GM12865 (cell line): ENCODE results near the gene APP.

Source experiments
- DNase-seq: peaks from one replicate; pipeline ENCODE4 v3.0.0; 2010; ENCODE audit warnings: low read depth
- H3K4me3 ChIP-seq: 2 replicates; pipeline ENCODE4 v1.5.1; 2011; ENCODE audit warnings: mild to moderate bottlenecking, low read depth, low read length, control low read depth
- CTCF ChIP-seq: IDR thresholded peaks from 2 replicates; pipeline ENCODE4 v1.5.1; 2011; ENCODE audit warnings: low read length, control low read depth, low read depth, inconsistent platforms; ENCODE audit not compliant: insufficient read depth; ENCODE audit errors: missing control alignments

The APP gene

GRCh38 chr21:26050857-26051256, 119.7 kb downstream of the APP start:
- no peak for DNase-seq
- H3K4me3 ChIP-seq: no peak overlapping the region
- no peak for TF ChIP-seq CTCF

GRCh38 chr21:26049803-26050202, 120.8 kb downstream of the APP start:
- no peak for DNase-seq
- TF ChIP-seq CTCF: no peak
- no peak overlapping the region for H3K4me3 ChIP-seq

GRCh38 chr21:26047279-26047967, 123.1 kb downstream of the APP start:
- no peak for DNase-seq
- H3K4me3 ChIP-seq: no peak overlapping the region
- no peak for TF ChIP-seq CTCF

GRCh38 chr21:26043891-26044290, 126.7 kb downstream of the APP start:
- TF ChIP-seq CTCF: no peak
- no peak for DNase-seq
- H3K4me3 ChIP-seq: no peak overlapping the region

- no peak overlapping the region for H3K4me3 ChIP-seq
- no peak for TF ChIP-seq CTCF
- no peak for DNase-seq
Measured at GRCh38 chr21:26042181-26042876, 128.2 kb downstream of the APP start.

- DNase-seq: no peak
- H3K4me3 ChIP-seq: no peak overlapping the region
- no peak for TF ChIP-seq CTCF
Measured at GRCh38 chr21:26041431-26042180, 129.0 kb downstream of the APP start.

GRCh38 chr21:26036916-26037315, 133.7 kb downstream of the APP start:
- DNase-seq: no peak
- no peak for TF ChIP-seq CTCF

More at GRCh38 chr21:26036916-26037315, 133.7 kb downstream of the APP start:
- H3K4me3 ChIP-seq: no peak overlapping the region
